ENCODE results near the gene NRXN3.

NRXN3 gene

DNA sequence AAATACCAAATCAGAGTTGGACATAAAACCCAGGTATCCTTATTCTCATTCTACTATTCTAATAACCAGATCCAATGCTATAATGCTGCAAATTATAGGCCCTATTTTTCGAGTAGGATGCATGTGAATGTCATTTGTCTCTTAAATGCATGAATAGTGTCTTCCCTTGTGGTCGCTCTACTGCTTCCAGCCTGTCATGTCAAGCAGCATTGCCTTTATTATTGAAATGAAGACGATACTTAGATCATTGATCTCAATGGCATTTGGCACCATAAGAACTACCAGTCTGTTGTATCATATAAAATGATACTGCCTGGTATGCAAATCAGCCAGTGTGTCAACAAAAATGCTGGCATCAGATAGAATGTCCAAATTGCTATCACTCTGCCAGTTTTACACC lies 1392.0 kb downstream of the NRXN3 start:
- DNase-seq = no peak

- DNase-seq = no peak
These were observed 1394.2 kb downstream of the NRXN3 start for GRCh38 chr14:79564371-79564770.

DNA sequence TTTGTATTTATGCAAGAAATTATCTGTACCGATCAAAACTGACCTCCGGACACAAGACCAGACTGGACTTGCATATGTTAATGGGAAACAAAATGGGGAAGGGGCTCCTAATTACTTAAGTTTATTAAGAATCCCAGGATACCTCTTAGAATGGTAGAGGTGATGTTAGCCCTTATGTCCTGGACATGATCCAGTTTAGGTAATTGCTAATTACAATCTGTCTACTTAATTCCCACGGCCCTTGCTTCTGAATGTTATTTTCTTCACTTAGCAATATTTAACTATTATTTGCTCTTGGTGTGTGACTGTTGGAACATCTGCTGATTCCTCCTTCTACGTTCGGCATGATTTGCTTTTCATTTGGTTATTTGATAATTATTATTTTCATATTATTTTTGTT lies 1397.1 kb downstream of the NRXN3 start:
- no peak for DNase-seq

- peak in 2 of 51 donors; percentile 5 to 27 for DNase-seq
These were observed 1398.4 kb downstream of the NRXN3 start for GRCh38 chr14:79568594-79568993.

GRCh38 chr14:79569072-79569471 lies 1398.9 kb downstream of the NRXN3 start:
- peak in 1 of 51 donors; percentile 26 for DNase-seq

GRCh38 chr14:79570648-79571047 lies 1400.5 kb downstream of the NRXN3 start:
- DNase-seq = no peak

DNA sequence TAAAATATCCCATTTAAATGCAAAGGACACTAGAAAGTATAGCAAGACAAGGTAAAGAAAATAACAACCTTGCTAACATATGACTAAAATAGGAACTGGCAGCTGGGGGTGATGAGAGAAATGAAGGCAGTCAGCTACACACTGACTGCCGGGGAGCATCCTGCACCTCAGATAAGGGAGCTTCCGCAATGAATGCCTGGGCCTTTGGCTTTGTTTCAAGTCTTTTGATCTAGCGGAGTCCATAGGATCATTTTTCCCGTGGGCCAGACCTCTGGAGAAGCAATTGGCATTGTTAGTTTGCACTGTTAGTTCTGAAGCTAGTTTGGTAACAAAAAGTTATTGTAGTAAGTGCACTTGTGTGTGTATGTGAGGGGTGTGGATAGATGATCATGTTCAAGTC lies 1401.2 kb downstream of the NRXN3 start:
- DNase-seq = no peak

DNA sequence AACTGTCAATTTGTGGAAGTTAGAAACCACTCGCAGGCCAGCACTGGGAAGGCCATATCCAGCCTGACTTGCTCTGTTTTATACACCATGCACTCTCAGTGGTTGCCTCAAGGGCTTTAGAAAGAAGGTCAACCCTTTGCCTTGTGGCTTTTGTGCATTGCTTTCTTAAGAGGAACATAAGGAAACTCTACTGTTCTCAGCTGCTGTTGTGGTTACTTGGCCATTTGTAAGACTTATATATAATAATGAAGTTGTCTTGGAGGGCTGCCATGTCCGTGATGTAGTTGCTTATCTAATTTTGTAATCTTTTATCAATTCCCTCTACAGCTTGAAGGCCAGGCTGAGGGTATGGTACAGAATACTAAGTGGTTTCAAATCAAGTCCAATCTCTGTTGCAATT lies 1403.3 kb downstream of the NRXN3 start:
- DNase-seq = no peak

GRCh38 chr14:79575032-79575431 lies 1404.9 kb downstream of the NRXN3 start:
- no peak for DNase-seq

DNA sequence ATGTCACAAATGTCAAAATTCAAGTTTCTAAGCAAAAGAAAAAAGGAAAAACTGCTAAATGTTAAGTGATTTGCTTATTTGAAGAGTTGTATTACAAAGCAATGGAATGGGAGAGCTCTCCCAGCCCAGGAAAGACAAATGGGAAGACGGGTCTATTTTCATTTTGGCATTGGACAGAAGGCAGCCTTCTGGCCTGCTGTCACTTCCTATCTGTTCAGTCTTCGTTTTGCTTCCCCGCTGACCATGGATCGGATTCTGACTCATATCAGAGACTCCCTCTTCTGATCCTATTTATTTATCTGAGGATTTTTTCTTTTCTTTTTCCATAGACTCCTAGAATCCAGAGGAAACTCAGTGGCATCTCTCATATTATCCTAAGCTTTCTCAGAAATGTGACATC lies 1406.3 kb downstream of the NRXN3 start:
- DNase-seq = no peak

- no peak for DNase-seq
These were observed 1408.3 kb downstream of the NRXN3 start for GRCh38 chr14:79578470-79578869.

- no peak for DNase-seq
These were observed 1410.2 kb downstream of the NRXN3 start for GRCh38 chr14:79580414-79580813.

DNA sequence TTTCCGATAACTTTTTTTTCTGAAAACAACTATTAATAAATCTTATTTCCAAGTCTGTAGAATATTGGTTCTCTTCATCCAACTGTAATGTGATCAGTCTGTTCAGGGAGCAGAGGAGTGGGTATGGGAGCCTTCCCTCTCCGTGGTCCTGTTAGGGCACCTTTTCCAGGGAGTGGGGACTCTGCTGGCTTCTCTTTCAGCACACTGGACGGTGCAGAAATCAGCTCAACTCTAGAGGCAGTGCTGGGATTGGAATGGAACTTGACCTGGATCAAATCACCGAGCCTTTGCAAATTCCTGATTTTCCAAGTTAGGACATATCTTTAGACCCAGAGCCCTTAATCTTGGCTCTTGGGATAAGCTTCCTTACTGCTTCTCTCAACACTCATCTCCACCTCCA lies 1410.7 kb downstream of the NRXN3 start:
- DNase-seq = no peak

DNA sequence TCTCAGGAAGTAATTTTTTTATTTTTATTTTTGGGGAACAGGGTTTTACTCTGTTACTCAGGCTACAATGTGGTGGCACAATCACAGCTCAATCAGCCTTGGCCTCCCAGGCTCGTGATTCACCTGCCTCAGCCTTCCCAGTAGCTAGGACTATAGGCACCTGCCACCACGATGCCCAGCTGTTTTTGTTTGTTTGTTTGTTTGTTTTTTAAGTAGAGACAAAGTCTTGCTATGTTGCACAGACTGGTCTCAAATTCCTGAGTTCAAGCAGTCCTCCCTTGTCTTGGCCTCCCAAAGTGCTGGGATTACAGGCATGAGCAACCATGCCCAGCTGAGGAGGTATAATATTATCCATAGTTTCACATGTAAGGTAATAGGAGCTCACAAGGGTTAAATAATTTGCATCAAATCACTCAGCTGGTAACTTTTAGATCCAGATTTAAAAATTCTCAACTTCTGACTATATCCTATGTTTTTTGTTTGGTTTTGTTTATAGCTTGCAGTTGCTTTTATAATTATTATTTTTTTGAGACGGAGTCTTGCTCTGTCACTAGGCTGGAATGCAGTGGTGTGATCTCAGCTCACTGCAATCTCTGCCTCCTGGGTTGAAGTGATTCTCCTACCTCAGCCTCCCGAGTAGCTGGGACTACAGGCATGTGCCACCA lies 1411.9 kb downstream of the NRXN3 start:
- DNase-seq = no peak

GRCh38 chr14:79583738-79584408 lies 1413.7 kb downstream of the NRXN3 start:
- no peak for DNase-seq

DNA sequence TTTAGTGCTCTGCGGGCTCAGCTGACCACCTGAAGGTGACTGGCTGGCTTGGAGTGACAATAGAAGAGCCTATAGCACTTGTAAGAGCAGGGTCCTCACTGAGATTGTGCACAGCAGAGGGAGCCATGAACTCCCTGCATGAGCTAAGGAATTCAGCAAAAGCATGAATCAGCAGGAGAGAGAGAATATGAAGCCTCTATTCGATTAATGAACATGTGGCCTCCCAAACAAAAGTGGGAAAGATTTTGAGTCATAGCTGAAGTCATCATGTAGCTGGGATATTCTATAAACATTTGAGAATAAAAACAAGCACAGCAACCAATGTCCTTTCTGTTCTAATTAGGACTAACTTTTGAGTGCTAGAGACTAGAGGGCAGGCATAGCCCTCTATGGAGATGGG lies 1414.5 kb downstream of the NRXN3 start:
- DNase-seq = no peak

- no peak for DNase-seq
These were observed 1415.7 kb downstream of the NRXN3 start for GRCh38 chr14:79585845-79586244.

- DNase-seq = no peak
These were observed 1416.2 kb downstream of the NRXN3 start for GRCh38 chr14:79586416-79586815.

DNA sequence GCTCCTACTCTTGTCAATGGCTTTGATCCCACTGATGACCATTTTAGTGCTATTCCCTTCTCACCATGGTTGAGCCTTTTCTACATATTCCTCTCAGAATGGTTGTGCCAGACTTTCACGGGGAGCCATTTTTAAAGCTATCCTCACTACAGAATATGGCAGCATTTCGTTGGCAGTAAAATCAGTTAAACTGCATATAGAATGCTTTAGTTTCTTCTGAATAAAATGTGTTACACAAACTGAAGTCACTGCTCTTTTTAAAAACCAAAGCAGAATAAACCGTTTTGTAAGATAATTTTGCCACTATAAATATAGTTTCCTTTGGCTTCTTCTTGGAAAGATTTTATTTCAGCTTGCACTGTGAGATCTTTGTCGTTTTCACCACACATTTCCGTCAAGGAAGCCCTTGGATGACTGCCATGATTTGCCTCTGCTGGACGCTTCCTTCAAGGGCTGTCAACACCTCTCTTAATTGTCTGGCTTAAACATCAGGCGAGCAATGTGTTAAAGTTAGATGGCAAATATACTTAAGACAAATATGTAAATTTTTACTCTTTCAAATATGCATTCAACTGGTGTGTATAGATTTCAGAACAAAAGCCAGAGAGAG lies 1416.9 kb downstream of the NRXN3 start:
- no peak for DNase-seq

DNA sequence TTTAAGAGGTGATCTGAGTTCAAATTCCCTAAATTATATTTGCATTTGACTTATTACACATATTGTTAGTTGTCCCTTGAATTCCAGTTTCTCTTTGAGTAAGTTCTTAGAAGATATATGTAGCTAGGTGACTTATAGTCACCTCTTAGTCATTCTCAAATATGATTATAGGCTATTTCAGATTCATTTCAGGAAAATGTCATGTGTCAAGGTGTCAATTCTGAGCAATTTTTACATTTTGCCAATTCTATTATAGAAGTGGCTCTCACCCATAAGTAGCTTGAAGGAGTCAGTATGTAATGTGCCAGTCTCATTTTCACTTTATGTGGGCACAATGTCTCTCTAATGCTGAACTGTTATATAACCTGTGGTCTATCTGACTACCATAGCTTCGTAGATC lies 1417.7 kb downstream of the NRXN3 start:
- no peak for DNase-seq

DNA sequence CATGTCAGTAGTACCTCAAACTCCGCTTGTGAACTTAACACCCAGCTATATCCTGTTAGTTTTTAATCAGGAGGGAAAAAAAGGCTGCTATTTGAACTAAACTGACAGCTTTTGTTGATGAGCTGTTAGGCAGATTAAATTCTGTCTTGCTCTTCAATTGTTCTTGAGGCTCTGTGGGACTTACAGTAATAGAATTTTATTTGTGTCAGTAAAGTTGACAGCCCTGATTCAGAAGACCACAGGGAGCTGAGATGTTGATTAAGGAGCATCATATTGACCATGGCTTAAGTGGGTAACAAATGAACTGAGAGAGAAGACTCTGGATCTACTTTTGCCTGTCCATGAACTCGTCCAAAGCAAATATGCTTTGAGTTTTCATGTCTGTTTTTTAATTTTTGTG lies 1418.2 kb downstream of the NRXN3 start:
- no peak for DNase-seq

GRCh38 chr14:79596551-79596950 lies 1426.4 kb downstream of the NRXN3 start:
- DNase-seq = no peak

DNA sequence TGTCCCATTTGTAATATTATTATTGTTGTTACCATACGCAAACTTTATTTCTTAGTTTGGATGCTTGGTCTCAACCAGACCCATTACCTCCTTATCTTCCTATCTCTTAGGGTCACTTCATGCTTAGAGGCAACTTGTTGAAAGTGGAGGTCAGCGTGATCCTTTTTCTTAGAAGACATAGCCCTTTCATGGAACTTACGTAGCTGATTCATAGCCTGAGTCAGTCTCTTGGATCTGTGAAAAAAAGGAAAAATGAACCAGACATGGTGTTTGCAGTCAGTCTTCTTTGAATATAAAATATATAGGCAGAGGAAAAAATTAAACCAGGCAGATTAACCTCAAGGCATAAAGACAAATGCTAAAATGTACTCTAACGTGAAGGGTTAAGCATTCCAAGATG lies 1427.4 kb downstream of the NRXN3 start:
- no peak for DNase-seq

All from hypothalamus (tissue), 51 donors.